K562 (cell line): Measurements from ENCODE around the gene HS2ST1.

Experiments used
- CHD1 ChIP-seq: fragments of 200-600 bp; sonication (generic); IDR thresholded peaks from one replicate; pipeline ENCODE4 v1.6.1; 2012; ENCODE audit warnings: mild to moderate bottlenecking, moderate library complexity, low read length, inconsistent platforms
- EP300 ChIP-seq: IDR thresholded peaks from 2 replicates; pipeline ENCODE4 v1.6.1; 2012; ENCODE audit warnings: low read length, improper control_type of control experiment
- JUN ChIP-seq, 2 experiments: sonication (generic) in 1 of 2; formaldehyde crosslinking in 1 of 2; IDR thresholded peaks; 2 replicates each; pipeline versions ENCODE4 v1.6.1 to v1.8.0; 2012 to 2022; ENCODE audit warnings: borderline replicate concordance in 2 of 2, mild to moderate bottlenecking in 2 of 2, improper control_type of control experiment in 1 of 2, low read depth in 1 of 2, low read length in 1 of 2, missing genetic modification reagents in 1 of 2
- MAFF ChIP-seq: IDR thresholded peaks from 2 replicates; pipeline ENCODE4 v1.6.1; 2012; ENCODE audit warnings: low read length, improper control_type of control experiment
- POLR2A ChIP-seq: fragments of 450-650 bp; conservative IDR thresholded peaks from 2 replicates; pipeline ENCODE4 v1.6.1; 2016
- TEAD2 ChIP-seq: fragments of 450-650 bp; IDR thresholded peaks from 2 replicates; pipeline ENCODE4 v1.6.1; 2016; ENCODE audit warnings: missing genetic modification characterization, control low read depth, missing compliant biosample characterization
- ZBTB34 ChIP-seq: fragments of 250-450 bp; sonication (Bioruptor Pico); IDR thresholded peaks from 2 replicates; pipeline ENCODE4 v1.8.0; 2021; ENCODE audit warnings: mild to moderate bottlenecking, moderate library complexity
- TF ChIP-seq, protein P1 (sequence below), 3 experiments: IDR thresholded peaks in 2 of 3; conservative IDR thresholded peaks in 1 of 3; 2 replicates each; pipeline ENCODE4 v1.5.1; 2011 to 2012; ENCODE audit warnings: low read length in 3 of 3, mild to moderate bottlenecking in 3 of 3, control low read depth in 2 of 3, improper control_type of control experiment in 1 of 3, inconsistent platforms in 1 of 3, low read depth in 1 of 3, mixed read lengths in 1 of 3, moderate library complexity in 1 of 3; ENCODE audit not compliant: insufficient read depth in 2 of 3

- TF ChIP-seq TEAD2 (tag) (no peak), EP300 (no peak), ZBTB34 (no peak), JUN (IDR thresholded peaks at IDR 0.05; ENCODE audit: borderline replicate concordance, low read depth, low read length) (no peak), JUN (CRISPR knock-in tag; IDR thresholded peaks at IDR 0.05; ENCODE audit: borderline replicate concordance) (no peak), POLR2A (no peak), CHD1 (no peak), MAFF (no peak)
- TF ChIP-seq, protein P1, sequence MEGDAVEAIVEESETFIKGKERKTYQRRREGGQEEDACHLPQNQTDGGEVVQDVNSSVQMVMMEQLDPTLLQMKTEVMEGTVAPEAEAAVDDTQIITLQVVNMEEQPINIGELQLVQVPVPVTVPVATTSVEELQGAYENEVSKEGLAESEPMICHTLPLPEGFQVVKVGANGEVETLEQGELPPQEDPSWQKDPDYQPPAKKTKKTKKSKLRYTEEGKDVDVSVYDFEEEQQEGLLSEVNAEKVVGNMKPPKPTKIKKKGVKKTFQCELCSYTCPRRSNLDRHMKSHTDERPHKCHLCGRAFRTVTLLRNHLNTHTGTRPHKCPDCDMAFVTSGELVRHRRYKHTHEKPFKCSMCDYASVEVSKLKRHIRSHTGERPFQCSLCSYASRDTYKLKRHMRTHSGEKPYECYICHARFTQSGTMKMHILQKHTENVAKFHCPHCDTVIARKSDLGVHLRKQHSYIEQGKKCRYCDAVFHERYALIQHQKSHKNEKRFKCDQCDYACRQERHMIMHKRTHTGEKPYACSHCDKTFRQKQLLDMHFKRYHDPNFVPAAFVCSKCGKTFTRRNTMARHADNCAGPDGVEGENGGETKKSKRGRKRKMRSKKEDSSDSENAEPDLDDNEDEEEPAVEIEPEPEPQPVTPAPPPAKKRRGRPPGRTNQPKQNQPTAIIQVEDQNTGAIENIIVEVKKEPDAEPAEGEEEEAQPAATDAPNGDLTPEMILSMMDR (IDR thresholded peaks at IDR 0.05 in 2 of 3, conservative IDR thresholded peaks at IDR 0.05 in 1 of 3; ENCODE audit: insufficient read depth in 2 of 3, low read depth in 1 of 3, low read length in 3 of 3), result no peak
These were observed 147.3 kb downstream of the HS2ST1 start for GRCh38 chr1:87061742-87062156.
